Naive thymus-derived CD4-positive, alpha-beta T cell (primary cell): ENCODE measurements around the gene TIMP2. TPM values are rescaled to one million over a fixed set of nuclear protein-coding genes. Genes with fewer than 3 reads are reported as not detected.
"Not testable (repeated sequence)": the region's sequence is repeated elsewhere in the genome, so short reads cannot be mapped to it uniquely, and the experiment has no call there.

ENCODE experiments used
- ATAC-seq: fragments of 150-1000 bp; cut with Tn5 transposase; 2 replicates; pipeline ENCODE4 v1.10.0; 2021; ENCODE audit warnings: mild to moderate bottlenecking, moderate library complexity
- CTCF ChIA-PET: fragments of 350-600 bp; sonication (Branson Sonifier 250); formaldehyde crosslinking; loops from one replicate; lab custom pipeline; 2021; ENCODE audit warnings: antibody characterized with exemption; lab: Charles Lee
- POLR2A ChIA-PET: fragments of 350-600 bp; sonication (Branson Sonifier 250); formaldehyde crosslinking; loops from one replicate; lab custom pipeline; 2021; ENCODE audit warnings: antibody characterized with exemption, inconsistent platforms; lab: Charles Lee
- DNase-seq, 9 donors: peaks; one replicate each; pipeline versions ENCODE4 v3.0.0 to v3.0.0-alpha.2; 2020 to 2022; ENCODE audit warnings: mixed read lengths in 1 of 9
- H3K27ac ChIP-seq: one replicate; pipeline ENCODE4 v1.7.0; 2013; ENCODE audit warnings: mild to moderate bottlenecking, low read depth, low read length, moderate library complexity
- H3K27me3 ChIP-seq, 2 donors: one replicate each; pipeline ENCODE4 v1.7.0; 2013; ENCODE audit warnings: low read length in 2 of 2, mild to moderate bottlenecking in 2 of 2, moderate library complexity in 2 of 2; ENCODE audit not compliant: control insufficient read depth in 2 of 2, insufficient read depth in 2 of 2
- H3K36me3 ChIP-seq, 3 experiments: 1 replicate in 2 of 3; 2 replicates in 1 of 3; pipeline ENCODE4 v1.7.0; 2013; ENCODE audit warnings: low read length in 3 of 3, mild to moderate bottlenecking in 3 of 3, moderate library complexity in 1 of 3; ENCODE audit not compliant: insufficient read depth in 3 of 3, control insufficient read depth in 2 of 3
- H3K4me1 ChIP-seq, 2 donors: one replicate each; pipeline ENCODE4 v1.7.0; 2013; ENCODE audit warnings: low read length in 2 of 2, mild to moderate bottlenecking in 2 of 2, moderate library complexity in 1 of 2; ENCODE audit not compliant: control insufficient read depth in 2 of 2, insufficient read depth in 2 of 2
- H3K4me3 ChIP-seq: 2 replicates; pipeline ENCODE4 v1.7.0; 2013; ENCODE audit warnings: mild to moderate bottlenecking, low read length
- H3K9me3 ChIP-seq, 3 experiments: 1 replicate in 2 of 3; 2 replicates in 1 of 3; pipeline ENCODE4 v1.7.0; 2013; ENCODE audit warnings: low read length in 3 of 3; ENCODE audit not compliant: control insufficient read depth in 2 of 3
- H3K27ac Mint-ChIP-seq, 9 donors: one replicate each; pipeline ENCODE4 v1.8.0; 2020 to 2022; ENCODE audit warnings: mixed read lengths in 9 of 9, mild to moderate bottlenecking in 8 of 9, moderate library complexity in 5 of 9, inconsistent platforms in 2 of 9
- H3K27me3 Mint-ChIP-seq, 5 donors: one replicate each; pipeline ENCODE4 v1.8.0; 2021 to 2022; ENCODE audit warnings: mixed read lengths in 5 of 5, mild to moderate bottlenecking in 1 of 5
- H3K36me3 Mint-ChIP-seq, 5 donors: one replicate each; pipeline ENCODE4 v1.8.0; 2020 to 2022; ENCODE audit warnings: mixed read lengths in 5 of 5, mild to moderate bottlenecking in 3 of 5, inconsistent platforms in 1 of 5
- H3K4me1 Mint-ChIP-seq, 7 donors: one replicate each; pipeline ENCODE4 v1.8.0; 2020 to 2022; ENCODE audit warnings: mixed read lengths in 7 of 7, mild to moderate bottlenecking in 3 of 7, inconsistent platforms in 1 of 7
- H3K4me3 Mint-ChIP-seq, 10 donors: one replicate each; pipeline ENCODE4 v1.8.0; 2020 to 2022; ENCODE audit warnings: mild to moderate bottlenecking in 10 of 10, mixed read lengths in 10 of 10, moderate library complexity in 6 of 10, inconsistent platforms in 2 of 10
- H3K9me3 Mint-ChIP-seq, 11 donors: one replicate each; pipeline ENCODE4 v1.8.0; 2020 to 2022; ENCODE audit warnings: mixed read lengths in 11 of 11, mild to moderate bottlenecking in 4 of 11, inconsistent platforms in 1 of 11, moderate library complexity in 1 of 11
- intact Hi-C, 2 donors: fragments of 100-400 bp; cut with micrococcal nuclease; formaldehyde crosslinking; loops; one replicate each; pipeline ENCODE4 v1.15.1; 2023
- polyA plus RNA-seq, 2 donors: library from polyadenylated mRNA; unstranded; fragments of 300-500 nt; fragmentation: Illumina TruSeq; gene quantifications; one replicate each; pipeline ENCODE4 v1.2.3, GENCODE V29; 2021
- total RNA-seq, 6 experiments: library from RNA in 5 of 6; stranded (reverse) in 5 of 6; gene quantifications; 1 replicate in 5 of 6; 2 replicates in 1 of 6; pipeline ENCODE4 v1.2.3 and lab custom pipeline; 2021 to 2026

Gene TIMP2
- total and polyA plus RNA-seq, 7 experiments from 2014 or later: 0.23 to 46.1 (median 5.7) TPM

DNA sequence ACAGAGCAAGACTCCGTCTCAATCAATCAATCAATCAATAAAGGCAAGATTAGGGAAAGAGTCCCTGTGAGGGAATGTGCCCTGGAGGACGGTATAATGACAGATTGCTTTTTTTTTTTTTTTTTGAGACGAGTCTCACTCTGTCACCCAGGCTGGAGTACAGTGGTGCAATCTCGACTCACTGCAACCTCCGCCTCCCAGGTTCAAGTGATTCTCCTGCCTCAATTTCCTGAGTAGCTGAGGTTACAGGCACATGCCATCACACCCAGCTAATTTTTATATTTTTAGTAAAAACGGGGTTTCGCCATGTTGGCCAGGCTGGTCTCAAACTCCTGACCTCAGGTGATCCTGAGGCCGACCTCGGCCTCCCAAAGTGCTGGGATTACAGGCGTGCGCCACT is 35.1 kb downstream of the TIMP2 start:
- POLR2A ChIA-PET: interaction anchor here (1.0 kb wide), 1 partner anchor 10 kb away, joined by 3 read pairs; no protein-coding TSS in a partner anchor

DNA sequence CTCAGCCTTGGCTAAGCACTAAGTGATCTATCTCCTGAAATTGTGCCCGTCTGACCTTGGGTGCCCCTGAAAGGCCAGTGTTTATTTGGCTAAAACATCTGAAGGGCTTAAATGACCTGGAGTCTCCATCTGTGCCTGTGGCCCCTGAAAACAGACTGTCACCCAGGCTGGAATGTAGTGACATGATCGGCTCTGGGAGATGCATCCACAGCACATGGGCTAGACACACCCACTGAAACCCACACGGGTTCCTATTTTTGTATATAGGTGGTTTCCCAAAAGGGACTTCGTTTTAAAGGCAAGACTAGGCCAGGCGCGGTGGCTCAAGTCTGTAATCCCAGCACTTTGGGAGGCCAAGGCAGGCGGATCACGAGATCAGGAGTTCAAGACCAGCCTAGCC is 35.7 kb downstream of the TIMP2 start:
- POLR2A ChIA-PET: no interaction called here
- peak; percentile 68 for ATAC-seq

More for the DNA sequence above, 35.1 kb downstream of the TIMP2 start:
- not testable (repeated sequence) for H3K9me3 ChIP-seq, H3K9me3 Mint-ChIP-seq, DNase-seq, H3K27me3 ChIP-seq, H3K36me3 Mint-ChIP-seq, H3K4me3 ChIP-seq, H3K36me3 ChIP-seq
- intact Hi-C loops: loop anchor here in 1 of 2 donors (2.0 kb wide), 1 partner anchor 35 kb away; the partner anchor contains the start of gene TIMP2
- ATAC-seq: peak; percentile 49
- Mint-ChIP-seq H3K27ac (peak overlapping the region; percentile 49 to 96 (median 87)), H3K27me3 (peaks cover 0 to 11% (median 0%) of the 10 kb centered on the region in 5 donors), H3K4me3 (peak overlapping the region in 7 of 10 donors; percentile 28 to 69 (median 56)), H3K4me1 (peaks cover 19 to 43% (median 35%) of the 10 kb centered on the region in 7 donors)
- CTCF ChIA-PET: interaction anchor here (0.6 to 1.1 kb wide), 4 partner anchors 10 to 270 kb away, joined by 3 to 5 read pairs (median 4); no protein-coding TSS in a partner anchor
- peak overlapping the region; percentile 16 for H3K27ac ChIP-seq
- peaks cover 0 to 17% of the 10 kb centered on the region in 2 donors for H3K4me1 ChIP-seq

DNA sequence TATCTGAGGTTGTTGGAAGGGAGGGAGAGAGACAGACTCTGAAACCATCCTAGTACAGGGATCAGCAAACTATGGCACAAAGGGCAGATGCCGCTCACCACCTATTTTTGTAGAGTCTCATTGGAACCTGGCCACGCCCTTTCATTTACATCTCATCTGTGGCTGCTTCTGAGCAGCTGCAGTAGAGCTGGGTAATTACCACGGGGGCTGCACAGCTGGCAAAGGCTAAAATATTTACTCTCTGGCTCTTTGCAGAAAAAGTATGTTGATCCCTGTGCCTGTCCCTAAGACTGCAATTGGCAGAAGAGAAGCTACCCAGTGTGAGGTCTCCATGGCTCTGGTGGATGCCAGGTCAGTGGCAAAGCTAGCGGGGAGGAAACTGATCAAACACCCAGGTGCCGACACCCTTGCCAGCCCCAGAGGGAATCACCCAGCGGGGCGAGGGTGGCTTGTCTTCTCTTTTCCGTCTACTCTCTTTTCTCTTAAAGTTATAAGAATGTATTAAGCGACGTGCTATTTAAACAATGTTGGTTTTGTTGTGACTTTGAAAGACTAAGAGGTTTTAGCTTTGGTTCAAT is 36.2 kb downstream of the TIMP2 start:
- Histone ChIP-seq H3K36me3 (no peaks in the 10 kb centered on the region), H3K4me3 (no peak overlapping the region), H3K27me3 (no peaks in the 10 kb centered on the region), H3K4me1 (peaks cover 0 to 17% of the 10 kb centered on the region in 2 donors), H3K27ac (peak overlapping the region; percentile 16), H3K9me3 (no peaks in the 10 kb centered on the region)
- H3K4me3 Mint-ChIP-seq: peak overlapping the region in 7 of 10 donors; percentile 30 to 63 (median 43)
- intact Hi-C loops: no loop called here
- H3K27me3 Mint-ChIP-seq: peaks cover 0 to 11% (median 0%) of the 10 kb centered on the region in 5 donors
- ChIA-PET POLR2A (no interaction called here), CTCF (no interaction called here)
- no peaks in the 10 kb centered on the region for H3K9me3 Mint-ChIP-seq
- peak overlapping the region in 7 of 9 donors; percentile 28 to 96 (median 83) for H3K27ac Mint-ChIP-seq
- DNase-seq (peak in 1 of 9 donors; percentile 9), ATAC-seq (no peak)
- H3K36me3 Mint-ChIP-seq: no peaks in the 10 kb centered on the region
- H3K4me1 Mint-ChIP-seq: peaks cover 19 to 43% (median 35%) of the 10 kb centered on the region in 7 donors

More for the DNA sequence above, 35.7 kb downstream of the TIMP2 start:
- peaks cover 19 to 43% (median 35%) of the 10 kb centered on the region in 7 donors for H3K4me1 Mint-ChIP-seq
- CTCF ChIA-PET: interaction anchor here (0.6 kb wide), 1 partner anchor 271 kb away, joined by 5 read pairs; no protein-coding TSS in a partner anchor
- H3K27ac Mint-ChIP-seq: peak overlapping the region; percentile 19 to 96 (median 67)
- H3K27me3 Mint-ChIP-seq: peaks cover 0 to 11% (median 0%) of the 10 kb centered on the region in 5 donors
- no peaks in the 10 kb centered on the region for H3K9me3 Mint-ChIP-seq
- H3K36me3 Mint-ChIP-seq: no peaks in the 10 kb centered on the region
- DNase-seq: peak in 1 of 9 donors; percentile 46
- Histone ChIP-seq H3K27me3 (no peaks in the 10 kb centered on the region), H3K9me3 (no peaks in the 10 kb centered on the region), H3K4me1 (peaks cover 0 to 17% of the 10 kb centered on the region in 2 donors), H3K27ac (peak overlapping the region; percentile 16), H3K4me3 (no peak overlapping the region), H3K36me3 (no peaks in the 10 kb centered on the region)
- intact Hi-C loops: no loop called here
- peak overlapping the region in 5 of 10 donors; percentile 30 to 54 (median 43) for H3K4me3 Mint-ChIP-seq

DNA sequence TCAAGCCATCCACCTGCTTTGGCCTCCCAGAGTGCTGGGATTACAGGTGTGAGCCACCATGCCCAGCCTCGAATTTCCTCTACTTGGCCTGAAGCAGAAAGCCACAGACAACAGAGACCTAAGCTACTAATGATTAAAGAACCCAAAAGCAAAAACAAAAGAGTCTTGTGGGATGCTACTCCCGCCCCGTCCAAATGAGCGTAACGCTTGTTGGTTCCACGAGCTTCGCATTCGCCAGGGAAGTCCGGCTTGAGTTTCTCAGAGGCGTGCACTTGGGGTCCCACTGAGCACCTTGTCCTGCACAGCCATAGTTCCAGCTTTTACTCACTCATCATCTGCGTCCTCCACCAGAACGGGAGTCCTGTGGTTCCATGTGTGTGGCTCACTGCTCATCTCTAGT is 38.2 kb downstream of the TIMP2 start:
- no peaks in the 10 kb centered on the region for H3K9me3 ChIP-seq
- CTCF ChIA-PET: no interaction called here
- H3K27me3 Mint-ChIP-seq: peaks cover 0 to 13% (median 0%) of the 10 kb centered on the region in 5 donors
- no peak for DNase-seq
- intact Hi-C loops: no loop called here
- no peak overlapping the region for H3K4me3 ChIP-seq
- no peaks in the 10 kb centered on the region for H3K27me3 ChIP-seq
- ATAC-seq: no peak
- peak overlapping the region in 2 of 9 donors; percentile 58 to 87 for H3K27ac Mint-ChIP-seq
- H3K27ac ChIP-seq: no peak overlapping the region
- no peaks in the 10 kb centered on the region for H3K36me3 ChIP-seq
- peaks cover 19 to 49% (median 41%) of the 10 kb centered on the region in 7 donors for H3K4me1 Mint-ChIP-seq
- H3K9me3 Mint-ChIP-seq: no peaks in the 10 kb centered on the region
- POLR2A ChIA-PET: no interaction called here
- H3K36me3 Mint-ChIP-seq: no peaks in the 10 kb centered on the region
- H3K4me3 Mint-ChIP-seq: no peak overlapping the region
- H3K4me1 ChIP-seq: peaks cover 0 to 26% of the 10 kb centered on the region in 2 donors

DNA sequence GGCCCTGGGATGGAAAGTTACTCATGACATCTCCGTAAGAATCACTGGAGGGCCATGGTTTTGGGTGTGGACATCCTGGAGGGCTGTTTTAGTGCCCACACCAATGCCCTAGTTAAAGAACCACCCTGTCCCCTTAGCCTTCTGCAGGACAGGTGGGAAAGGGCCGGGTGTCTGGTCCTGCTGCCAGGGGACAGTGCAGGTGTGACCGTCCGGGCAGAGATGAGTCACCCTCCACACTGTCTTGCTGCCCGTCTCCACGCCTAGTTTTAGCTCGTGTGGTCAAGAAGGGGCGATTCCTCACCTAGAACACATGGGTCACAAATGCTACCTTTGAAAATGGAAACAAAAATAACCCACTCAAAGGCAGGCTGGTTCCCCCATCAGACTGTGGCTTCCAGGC is 39.2 kb downstream of the TIMP2 start:
- Mint-ChIP-seq H3K4me1 (peaks cover 10 to 39% (median 32%) of the 10 kb centered on the region in 7 donors), H3K36me3 (no peaks in the 10 kb centered on the region), H3K27me3 (peaks cover 0 to 13% (median 0%) of the 10 kb centered on the region in 5 donors), H3K4me3 (no peak overlapping the region), H3K9me3 (no peaks in the 10 kb centered on the region), H3K27ac (no peak overlapping the region)
- Histone ChIP-seq H3K27ac (no peak overlapping the region), H3K9me3 (no peaks in the 10 kb centered on the region), H3K4me1 (peaks cover 0 to 22% of the 10 kb centered on the region in 2 donors), H3K27me3 (no peaks in the 10 kb centered on the region), H3K4me3 (no peak overlapping the region), H3K36me3 (no peaks in the 10 kb centered on the region)
- intact Hi-C loops: no loop called here
- ATAC-seq: no peak
- CTCF ChIA-PET: no interaction called here
- no peak for DNase-seq
- POLR2A ChIA-PET: no interaction called here

DNA sequence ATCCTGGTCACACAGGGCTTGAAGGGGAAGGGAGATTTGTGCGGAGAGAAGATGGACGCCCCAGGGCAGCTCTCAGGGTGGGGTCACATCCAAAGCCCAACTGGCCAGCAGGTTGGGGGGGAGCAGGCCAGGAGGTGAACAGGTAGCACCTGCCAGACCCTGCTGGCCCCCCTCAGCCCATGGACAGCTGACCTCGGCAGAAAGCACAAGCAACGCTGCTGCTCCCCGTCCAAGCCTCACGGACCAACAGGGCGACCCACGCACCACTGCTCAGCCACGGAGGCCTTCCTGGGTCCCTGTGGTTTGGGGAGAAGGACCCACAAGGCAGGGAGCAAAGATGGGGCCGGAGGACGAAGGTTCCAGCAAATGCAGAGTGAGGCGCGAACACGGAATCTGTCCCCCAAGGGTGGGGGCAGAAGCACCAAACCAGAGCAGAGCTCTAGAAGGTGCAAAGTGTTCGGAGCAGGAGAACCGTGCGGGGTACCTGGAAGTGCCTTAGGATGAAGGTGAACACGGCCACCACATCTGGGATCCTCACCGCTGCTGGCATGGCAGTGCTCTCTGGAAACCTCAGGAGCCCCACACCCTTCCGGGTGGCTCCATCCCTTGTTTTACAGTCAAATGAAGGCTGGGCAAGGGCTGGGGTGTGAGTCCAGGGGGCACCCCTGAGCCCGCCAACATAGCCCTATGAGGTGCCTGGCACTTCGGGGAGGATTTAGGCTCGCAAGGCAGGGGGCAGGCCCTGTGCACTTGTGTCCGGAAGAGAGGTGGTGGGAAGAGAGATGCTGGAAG is 40.1 kb downstream of the TIMP2 start:
- POLR2A ChIA-PET: no interaction called here

More for the DNA sequence above, 40.1 kb downstream of the TIMP2 start:
- Histone ChIP-seq H3K36me3 (no peaks in the 10 kb centered on the region), H3K9me3 (no peaks in the 10 kb centered on the region), H3K4me3 (no peak overlapping the region), H3K4me1 (peaks cover 0 to 18% of the 10 kb centered on the region in 2 donors), H3K27ac (no peak overlapping the region), H3K27me3 (no peaks in the 10 kb centered on the region)
- Mint-ChIP-seq H3K36me3 (no peaks in the 10 kb centered on the region), H3K27me3 (peaks cover 0 to 14% (median 0%) of the 10 kb centered on the region in 5 donors), H3K4me1 (peaks cover 9 to 34% (median 27%) of the 10 kb centered on the region in 7 donors), H3K4me3 (peak overlapping the region in 1 of 10 donors; percentile 26), H3K27ac (no peak overlapping the region), H3K9me3 (no peaks in the 10 kb centered on the region)
- DNase-seq (no peak), ATAC-seq (no peak)
- CTCF ChIA-PET: no interaction called here
- intact Hi-C loops: no loop called here
